Panc1 (cell line): ENCODE data around the gene RNU7-1. TPM values are rescaled to one million over a fixed set of nuclear protein-coding genes. Genes with fewer than 3 reads are reported as not detected.

ENCODE experiments used
- ATAC-seq: fragments of 200-7000 bp; cut with Tn5 transposase; 2 replicates; pipeline ENCODE4 v1.9.1; 2020; ENCODE audit warnings: mild to moderate bottlenecking, moderate library complexity
- BruUV-seq: library from RNA; stranded (reverse); fragments of 400-500 nt; replicated peaks from 2 replicates; lab custom pipeline; 2021; lab: Mats Ljungman, UMichigan
- CTCF ChIA-PET: fragments of 300-600 bp; sonication (Branson Sonifier 250); formaldehyde crosslinking; loops from one replicate; lab custom pipeline; 2022; ENCODE audit warnings: antibody characterized with exemption; lab: Charles Lee
- POLR2A ChIA-PET: fragments of 300-600 bp; sonication (Branson Sonifier 250); formaldehyde crosslinking; loops from one replicate; lab custom pipeline; 2022; ENCODE audit warnings: antibody characterized with exemption; lab: Charles Lee
- DNase-seq: peaks from one replicate; pipeline ENCODE4 v3.0.0-alpha.2; 2010; ENCODE audit warnings: low read depth, low spot score
- H3K27ac ChIP-seq: 2 replicates; pipeline ENCODE4 v1.5.1; 2011; ENCODE audit warnings: mild to moderate bottlenecking, low read length, inconsistent platforms
- H3K27me3 ChIP-seq: fragments of 200-500 bp; sonication (Bioruptor generic); 2 replicates; pipeline ENCODE4 v1.6.0; 2014; ENCODE audit warnings: low read length, inconsistent platforms; ENCODE audit not compliant: control insufficient read depth, insufficient read depth
- H3K36me3 ChIP-seq: fragments of 200-500 bp; sonication (Bioruptor generic); 2 replicates; pipeline ENCODE4 v1.5.1; 2014; ENCODE audit warnings: inconsistent platforms, mild to moderate bottlenecking, low read length, moderate library complexity; ENCODE audit not compliant: control insufficient read depth, insufficient read depth
- H3K4me1 ChIP-seq: 2 replicates; pipeline ENCODE4 v1.5.1; 2011; ENCODE audit warnings: inconsistent platforms, mild to moderate bottlenecking, low read length, moderate library complexity; ENCODE audit not compliant: control insufficient read depth, insufficient read depth
- H3K4me3 ChIP-seq, 2 experiments: 2 replicates each; pipeline ENCODE4 v1.5.1; 2011 to 2012; ENCODE audit warnings: low read depth in 2 of 2, low read length in 2 of 2, mild to moderate bottlenecking in 2 of 2, inconsistent platforms in 1 of 2, moderate library complexity in 1 of 2
- H3K9me3 ChIP-seq: fragments of 200-500 bp; sonication (Bioruptor generic); 2 replicates; pipeline ENCODE4 v1.5.1; 2014; ENCODE audit warnings: low read depth, mild to moderate bottlenecking, inconsistent platforms, low read length, moderate library complexity; ENCODE audit not compliant: control insufficient read depth, insufficient read depth
- POLR2AphosphoS5 ChIP-seq: IDR thresholded peaks from 2 replicates; pipeline ENCODE4 v1.6.1; 2012; ENCODE audit warnings: mild to moderate bottlenecking, low read depth, low read length, moderate library complexity
- SIN3A ChIP-seq: IDR thresholded peaks from 2 replicates; pipeline ENCODE4 v1.6.1; 2012; ENCODE audit warnings: low read depth, mild to moderate bottlenecking, low read length, moderate library complexity, borderline replicate concordance; ENCODE audit not compliant: insufficient read depth
- TCF7L2 ChIP-seq: IDR thresholded peaks from 2 replicates; pipeline ENCODE4 v1.6.1; 2011; ENCODE audit warnings: mild to moderate bottlenecking, low read depth, low read length, inconsistent platforms
- in situ Hi-C: cut with HindIII; loops from 2 replicates; pipeline ENCODE4 v1.10.0; 2016; ENCODE audit warnings: low sequenced_read_pairs, low pct_unique_long_range_greater_than_20kb
- intact Hi-C: fragments of 100-400 bp; cut with micrococcal nuclease; formaldehyde crosslinking; loops from one replicate; pipeline ENCODE4 v1.10.0; 2022; ENCODE audit not compliant: unreplicated experiment
- total RNA-seq: library from RNA; stranded (reverse); gene quantifications from one replicate; pipeline ENCODE4 v1.2.1, GENCODE V29; 2021; ENCODE audit not compliant: unreplicated experiment
- TF ChIP-seq, protein P1 (sequence below): fragments of 450-650 bp; IDR thresholded peaks from 2 replicates; pipeline ENCODE4 v1.5.1; 2017; ENCODE audit warnings: mild to moderate bottlenecking
- TF ChIP-seq, protein P2 (sequence below), 2 experiments: IDR thresholded peaks; 2 replicates each; pipeline ENCODE4 v1.6.1; 2011 to 2012; ENCODE audit warnings: low read depth in 2 of 2, control low read depth in 1 of 2, low read length in 1 of 2, mild to moderate bottlenecking in 1 of 2, moderate library complexity in 1 of 2; ENCODE audit not compliant: insufficient read depth in 1 of 2

Gene RNU7-1
- total RNA-seq, 1 experiment from 2014 or later: not detected

DNA sequence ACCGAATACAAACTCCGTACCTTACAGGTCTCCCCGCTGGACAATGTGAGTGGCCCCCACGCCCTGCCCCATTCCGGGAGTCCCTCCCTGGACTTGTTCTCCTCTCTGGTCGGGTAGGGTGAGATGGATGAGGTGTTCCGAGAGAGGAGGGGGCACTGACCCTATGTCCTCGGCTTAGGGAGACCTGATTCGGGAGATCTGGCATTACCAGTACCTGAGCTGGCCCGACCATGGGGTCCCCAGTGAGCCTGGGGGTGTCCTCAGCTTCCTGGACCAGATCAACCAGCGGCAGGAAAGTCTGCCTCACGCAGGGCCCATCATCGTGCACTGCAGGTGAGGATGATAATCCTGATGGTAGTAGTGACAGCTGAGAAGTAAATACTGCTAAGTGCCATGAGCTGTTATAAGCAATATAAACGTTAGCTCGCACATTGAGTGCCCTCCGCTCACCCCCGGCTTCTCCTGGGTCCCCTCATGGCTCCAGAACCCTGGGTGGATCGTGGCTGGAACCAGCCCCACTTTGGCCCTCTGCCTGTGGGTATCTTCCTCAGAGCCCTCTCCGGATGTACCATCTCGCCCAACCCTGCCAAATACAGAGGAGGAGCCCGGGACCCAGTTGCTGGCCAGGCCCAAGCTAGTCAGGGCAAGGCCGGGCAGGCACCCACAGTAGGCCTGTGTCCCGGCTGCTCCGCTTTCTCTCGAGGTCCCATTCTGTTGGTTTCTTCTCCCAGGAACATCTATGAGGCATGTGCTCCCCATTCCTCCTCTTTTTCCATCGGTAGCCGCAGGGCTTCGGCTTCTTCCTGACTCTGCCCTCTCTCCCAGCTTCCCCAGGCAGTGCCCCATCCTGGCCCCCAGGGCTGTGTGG, 14.4 kb downstream of the RNU7-1 start:
- no peak for ATAC-seq
- ChIA-PET CTCF (no interaction called here), POLR2A (no interaction called here)
- Histone ChIP-seq H3K27me3 (no peaks in the 10 kb centered on the region), H3K4me1 (peaks cover 13% of the 10 kb centered on the region), H3K4me3 (no peak overlapping the region), H3K27ac (no peak overlapping the region), H3K36me3 (peaks cover 4% of the 10 kb centered on the region; the same call in 1 of the 2 replicates), H3K9me3 (no peaks in the 10 kb centered on the region)
- in situ Hi-C loops: no loop called here
- BruUV-seq: no TSS peak
- DNase-seq: no peak
- intact Hi-C loops: no loop called here
- TF ChIP-seq SIN3A: no peak
- no peak for TF ChIP-seq POLR2AphosphoS5
- TF ChIP-seq, protein P1, sequence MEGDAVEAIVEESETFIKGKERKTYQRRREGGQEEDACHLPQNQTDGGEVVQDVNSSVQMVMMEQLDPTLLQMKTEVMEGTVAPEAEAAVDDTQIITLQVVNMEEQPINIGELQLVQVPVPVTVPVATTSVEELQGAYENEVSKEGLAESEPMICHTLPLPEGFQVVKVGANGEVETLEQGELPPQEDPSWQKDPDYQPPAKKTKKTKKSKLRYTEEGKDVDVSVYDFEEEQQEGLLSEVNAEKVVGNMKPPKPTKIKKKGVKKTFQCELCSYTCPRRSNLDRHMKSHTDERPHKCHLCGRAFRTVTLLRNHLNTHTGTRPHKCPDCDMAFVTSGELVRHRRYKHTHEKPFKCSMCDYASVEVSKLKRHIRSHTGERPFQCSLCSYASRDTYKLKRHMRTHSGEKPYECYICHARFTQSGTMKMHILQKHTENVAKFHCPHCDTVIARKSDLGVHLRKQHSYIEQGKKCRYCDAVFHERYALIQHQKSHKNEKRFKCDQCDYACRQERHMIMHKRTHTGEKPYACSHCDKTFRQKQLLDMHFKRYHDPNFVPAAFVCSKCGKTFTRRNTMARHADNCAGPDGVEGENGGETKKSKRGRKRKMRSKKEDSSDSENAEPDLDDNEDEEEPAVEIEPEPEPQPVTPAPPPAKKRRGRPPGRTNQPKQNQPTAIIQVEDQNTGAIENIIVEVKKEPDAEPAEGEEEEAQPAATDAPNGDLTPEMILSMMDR: no peak
- no peak for TF ChIP-seq TCF7L2
- TF ChIP-seq, protein P2, sequence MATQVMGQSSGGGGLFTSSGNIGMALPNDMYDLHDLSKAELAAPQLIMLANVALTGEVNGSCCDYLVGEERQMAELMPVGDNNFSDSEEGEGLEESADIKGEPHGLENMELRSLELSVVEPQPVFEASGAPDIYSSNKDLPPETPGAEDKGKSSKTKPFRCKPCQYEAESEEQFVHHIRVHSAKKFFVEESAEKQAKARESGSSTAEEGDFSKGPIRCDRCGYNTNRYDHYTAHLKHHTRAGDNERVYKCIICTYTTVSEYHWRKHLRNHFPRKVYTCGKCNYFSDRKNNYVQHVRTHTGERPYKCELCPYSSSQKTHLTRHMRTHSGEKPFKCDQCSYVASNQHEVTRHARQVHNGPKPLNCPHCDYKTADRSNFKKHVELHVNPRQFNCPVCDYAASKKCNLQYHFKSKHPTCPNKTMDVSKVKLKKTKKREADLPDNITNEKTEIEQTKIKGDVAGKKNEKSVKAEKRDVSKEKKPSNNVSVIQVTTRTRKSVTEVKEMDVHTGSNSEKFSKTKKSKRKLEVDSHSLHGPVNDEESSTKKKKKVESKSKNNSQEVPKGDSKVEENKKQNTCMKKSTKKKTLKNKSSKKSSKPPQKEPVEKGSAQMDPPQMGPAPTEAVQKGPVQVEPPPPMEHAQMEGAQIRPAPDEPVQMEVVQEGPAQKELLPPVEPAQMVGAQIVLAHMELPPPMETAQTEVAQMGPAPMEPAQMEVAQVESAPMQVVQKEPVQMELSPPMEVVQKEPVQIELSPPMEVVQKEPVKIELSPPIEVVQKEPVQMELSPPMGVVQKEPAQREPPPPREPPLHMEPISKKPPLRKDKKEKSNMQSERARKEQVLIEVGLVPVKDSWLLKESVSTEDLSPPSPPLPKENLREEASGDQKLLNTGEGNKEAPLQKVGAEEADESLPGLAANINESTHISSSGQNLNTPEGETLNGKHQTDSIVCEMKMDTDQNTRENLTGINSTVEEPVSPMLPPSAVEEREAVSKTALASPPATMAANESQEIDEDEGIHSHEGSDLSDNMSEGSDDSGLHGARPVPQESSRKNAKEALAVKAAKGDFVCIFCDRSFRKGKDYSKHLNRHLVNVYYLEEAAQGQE (IDR thresholded peaks at IDR 0.05; ENCODE audit: insufficient read depth in 1 of 2, low read depth in 2 of 2, low read length in 1 of 2): no peak

DNA sequence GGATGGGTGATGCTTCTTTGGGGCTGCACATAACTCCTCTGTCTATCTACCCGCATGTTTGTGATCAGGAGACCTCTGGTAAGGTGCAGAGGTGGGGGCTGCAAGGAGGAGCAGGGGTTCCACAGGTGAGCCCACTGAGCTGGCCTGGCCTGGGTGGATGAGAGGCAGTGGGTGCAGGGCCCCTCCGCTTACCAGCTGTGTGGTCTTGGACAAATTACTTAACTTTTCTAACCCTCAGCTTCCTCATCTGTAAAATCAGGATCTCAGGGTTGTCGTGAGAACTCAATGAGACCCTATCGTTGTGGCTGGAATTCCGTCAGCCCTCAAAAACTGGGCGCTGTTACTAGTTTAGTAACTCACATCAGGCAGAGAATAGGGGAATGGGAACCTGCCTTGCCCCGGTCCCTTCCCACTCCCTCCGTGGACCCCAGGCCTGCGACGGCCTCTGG, 15.0 kb downstream of the RNU7-1 start:
- TF ChIP-seq SIN3A (no peak), TCF7L2 (no peak)
- TF ChIP-seq, protein P1: no peak
- ChIA-PET CTCF (no interaction called here), POLR2A (no interaction called here)
- no TSS peak for BruUV-seq
- Histone ChIP-seq H3K4me1 (peaks cover 13% of the 10 kb centered on the region), H3K9me3 (no peaks in the 10 kb centered on the region), H3K27ac (no peak overlapping the region), H3K36me3 (peaks cover 6% of the 10 kb centered on the region; the same call in 1 of the 2 replicates), H3K27me3 (no peaks in the 10 kb centered on the region), H3K4me3 (no peak overlapping the region)
- DNase-seq (no peak), ATAC-seq (no peak)
- in situ Hi-C loops (no loop called here), intact Hi-C loops (no loop called here)
